ENCODE results near the gene SCNN1G. TPM values are rescaled to one million over a fixed set of nuclear protein-coding genes. Genes with fewer than 3 reads are reported as not detected.

Gene SCNN1G
- polyA plus RNA-seq, 4 donors = 0.37 TPM; not detected in 3

DNA sequence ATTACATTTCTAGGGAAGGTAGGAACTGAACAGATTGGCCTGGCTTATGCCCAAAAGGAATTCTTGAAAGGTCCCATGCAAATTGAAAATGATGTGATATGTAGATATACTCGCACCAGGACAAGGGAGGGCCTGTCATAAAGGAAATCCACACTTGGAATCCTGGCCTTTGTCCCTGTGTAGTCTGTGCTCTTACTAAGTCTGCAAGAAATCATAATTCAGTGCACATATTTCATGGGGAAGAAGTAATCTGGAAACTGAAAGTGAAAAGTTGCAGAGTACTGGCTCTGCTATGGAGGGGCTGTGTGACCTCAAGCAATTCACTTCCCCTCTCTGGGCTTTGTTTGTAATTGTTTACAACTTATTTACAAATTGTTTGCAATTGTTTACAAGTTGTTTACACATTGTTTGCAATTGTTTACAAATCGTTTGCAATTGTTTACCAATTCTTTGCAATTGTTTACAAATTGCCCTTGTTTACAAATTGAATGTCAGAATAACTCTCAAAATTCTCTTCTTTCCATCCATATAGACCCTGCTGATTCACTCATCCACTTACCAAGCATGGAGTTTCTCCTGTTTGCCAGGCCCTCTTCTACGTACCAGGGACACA, 12.9 kb downstream of the SCNN1G start:
- WGBS, 3 donors = 33 to 39% (median 36%) methylated on average over 3 of the region's 3 CpGs
- H3K4me1 ChIP-seq (ENCODE audit: control insufficient read depth in 3 of 3, insufficient read depth in 2 of 3, low read depth in 1 of 3, low read length in 2 of 3) = peaks cover 0 to 7% (median 0%) of the 10 kb centered on the region in 3 donors
- DNase-seq (peak; percentile 16 to 66), FAIRE-seq (no peak)
- H3K27ac ChIP-seq (ENCODE audit: low read depth in 1 of 3, low read length in 2 of 3) = peak overlapping the region in 1 of 3 donors; percentile 11
- no peak overlapping the region for H3K4me3 ChIP-seq (ENCODE audit: low read depth in 1 of 3, low read length in 3 of 3)
- peaks cover 0 to 3% (median 0%) of the 10 kb centered on the region in 3 donors for H3K27me3 ChIP-seq (ENCODE audit: control insufficient read depth in 3 of 3, insufficient read depth in 3 of 3, low read length in 3 of 3)
- no peaks in the 10 kb centered on the region for H3K36me3 ChIP-seq (ENCODE audit: control insufficient read depth in 3 of 3, insufficient read depth in 2 of 3, low read depth in 1 of 3, low read length in 3 of 3)
- H3K9me3 ChIP-seq (ENCODE audit: control insufficient read depth in 2 of 2, insufficient read depth in 1 of 2, low read depth in 1 of 2, low read length in 1 of 2) = no peaks in the 10 kb centered on the region

DNA sequence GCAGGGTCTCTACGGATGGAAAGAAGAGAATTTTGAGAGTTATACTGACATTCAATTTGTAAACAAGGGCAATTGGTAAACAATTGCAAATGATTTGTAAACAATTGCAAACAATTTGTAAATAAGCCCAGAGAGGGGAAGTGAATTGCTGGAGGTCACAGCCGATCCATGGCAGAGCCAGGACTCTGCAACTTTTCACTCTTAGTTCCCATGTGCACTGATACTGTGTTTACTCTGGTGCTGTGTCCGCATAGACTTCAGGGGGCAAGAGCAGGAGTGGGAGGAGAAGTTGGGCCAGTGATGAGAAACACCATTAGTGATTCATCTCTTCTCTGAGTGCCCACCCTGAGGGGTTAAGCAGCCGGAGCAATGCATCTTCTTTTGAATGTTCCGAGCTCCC, 14.0 kb downstream of the SCNN1G start:
- H3K27ac ChIP-seq (ENCODE audit: low read depth in 1 of 3, low read length in 2 of 3) = no peak overlapping the region
- FAIRE-seq = no peak
- DNase-seq = no peak

DNA sequence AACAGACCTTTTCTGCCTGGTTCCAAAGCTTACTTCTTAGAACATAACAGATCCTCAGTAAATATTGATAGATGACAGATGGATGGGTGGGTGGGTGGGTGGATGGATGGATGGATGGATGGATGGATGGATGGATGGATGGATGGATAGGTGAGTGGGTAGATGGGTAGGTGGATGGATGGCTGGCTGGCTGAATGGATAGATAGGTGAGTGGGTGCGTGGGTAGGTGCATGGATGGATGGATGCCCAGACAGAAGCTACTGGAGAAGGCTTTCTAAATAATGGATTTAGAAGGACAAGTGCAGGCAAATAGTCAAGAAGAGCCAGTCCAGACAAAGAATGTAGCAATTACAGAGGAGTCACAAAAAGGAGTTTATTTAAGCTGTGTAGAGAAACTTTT, 19.6 kb downstream of the SCNN1G start:
- DNase-seq (no peak), FAIRE-seq (no peak)
- 86 to 93% (median 88%) methylated on average over 1 of the region's 1 CpG for WGBS, 3 donors

More for the DNA sequence above, 14.0 kb downstream of the SCNN1G start:
- Histone ChIP-seq H3K27me3 (ENCODE audit: control insufficient read depth in 3 of 3, insufficient read depth in 3 of 3, low read length in 3 of 3) (peaks cover 0 to 3% (median 0%) of the 10 kb centered on the region in 3 donors), H3K9me3 (ENCODE audit: control insufficient read depth in 2 of 2, insufficient read depth in 1 of 2, low read depth in 1 of 2, low read length in 1 of 2) (no peaks in the 10 kb centered on the region), H3K4me3 (ENCODE audit: low read depth in 1 of 3, low read length in 3 of 3) (no peak overlapping the region), H3K4me1 (ENCODE audit: control insufficient read depth in 3 of 3, insufficient read depth in 2 of 3, low read depth in 1 of 3, low read length in 2 of 3) (peaks cover 0 to 7% (median 0%) of the 10 kb centered on the region in 3 donors), H3K36me3 (ENCODE audit: control insufficient read depth in 3 of 3, insufficient read depth in 2 of 3, low read depth in 1 of 3, low read length in 3 of 3) (no peaks in the 10 kb centered on the region)
- WGBS, 3 donors = 45 to 71% (median 68%) methylated on average over 5 of the region's 5 CpGs

DNA sequence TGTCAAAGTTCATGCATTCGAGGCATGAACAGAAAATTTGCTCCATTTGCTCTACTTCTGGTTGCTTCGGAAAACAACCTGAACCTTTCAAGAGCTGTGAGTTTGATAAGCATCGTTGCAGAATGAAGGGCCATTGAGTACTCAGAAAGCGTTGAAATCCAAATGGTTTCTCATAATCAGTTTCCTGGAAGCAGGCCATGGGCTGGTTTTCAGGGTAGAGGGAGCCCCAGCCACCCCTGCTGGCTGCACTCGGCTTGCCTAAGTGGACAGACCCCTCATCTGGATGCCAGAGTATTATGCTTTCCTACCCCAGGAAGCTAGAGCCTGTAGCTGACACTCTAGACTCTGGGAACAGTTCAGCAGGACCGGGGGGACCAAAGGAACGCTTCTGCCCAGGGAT, 24.4 kb downstream of the SCNN1G start:
- Histone ChIP-seq H3K4me1 (ENCODE audit: control insufficient read depth in 3 of 3, insufficient read depth in 2 of 3, low read depth in 1 of 3, low read length in 2 of 3) (no peaks in the 10 kb centered on the region), H3K9me3 (ENCODE audit: control insufficient read depth in 2 of 2, insufficient read depth in 1 of 2, low read depth in 1 of 2, low read length in 1 of 2) (no peaks in the 10 kb centered on the region), H3K36me3 (ENCODE audit: control insufficient read depth in 3 of 3, insufficient read depth in 2 of 3, low read depth in 1 of 3, low read length in 3 of 3) (no peaks in the 10 kb centered on the region), H3K27ac (ENCODE audit: low read depth in 1 of 3, low read length in 2 of 3) (no peak overlapping the region), H3K4me3 (ENCODE audit: low read depth in 1 of 3, low read length in 3 of 3) (no peak overlapping the region), H3K27me3 (ENCODE audit: control insufficient read depth in 3 of 3, insufficient read depth in 3 of 3, low read length in 3 of 3) (no peaks in the 10 kb centered on the region)
- no peak for FAIRE-seq
- WGBS, 3 donors = 56 to 69% (median 64%) methylated on average over 7 of the region's 7 CpGs
- no peak for DNase-seq

More for the DNA sequence above, 19.6 kb downstream of the SCNN1G start:
- H3K36me3 ChIP-seq (ENCODE audit: control insufficient read depth in 3 of 3, insufficient read depth in 2 of 3, low read depth in 1 of 3, low read length in 3 of 3) = no peaks in the 10 kb centered on the region
- H3K4me1 ChIP-seq (ENCODE audit: control insufficient read depth in 3 of 3, insufficient read depth in 2 of 3, low read depth in 1 of 3, low read length in 2 of 3) = no peaks in the 10 kb centered on the region
- H3K27ac ChIP-seq (ENCODE audit: low read depth in 1 of 3, low read length in 2 of 3) = no peak overlapping the region
- H3K4me3 ChIP-seq (ENCODE audit: low read depth in 1 of 3, low read length in 3 of 3) = no peak overlapping the region
- H3K27me3 ChIP-seq (ENCODE audit: control insufficient read depth in 3 of 3, insufficient read depth in 3 of 3, low read length in 3 of 3) = no peaks in the 10 kb centered on the region
- H3K9me3 ChIP-seq (ENCODE audit: control insufficient read depth in 2 of 2, insufficient read depth in 1 of 2, low read depth in 1 of 2, low read length in 1 of 2) = no peaks in the 10 kb centered on the region

DNA sequence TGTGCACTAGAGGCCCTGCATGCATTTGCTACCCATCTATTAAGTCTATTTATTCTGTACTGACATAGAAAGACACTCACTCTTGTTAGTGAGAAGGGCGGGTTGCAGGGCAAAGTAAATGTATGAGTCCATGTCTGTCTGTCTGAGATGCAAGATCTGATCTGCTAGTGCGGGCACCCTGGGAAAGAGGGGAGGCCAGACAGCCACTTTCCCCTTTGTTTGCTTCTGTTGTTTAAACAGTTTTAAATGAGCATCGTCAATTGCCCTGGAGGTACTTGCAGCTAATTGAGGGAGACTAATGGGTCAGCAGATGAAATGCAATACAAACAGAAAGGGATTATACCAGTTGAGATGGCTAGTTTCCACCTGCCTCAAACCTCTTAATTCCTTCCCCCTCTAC, 24.9 kb downstream of the SCNN1G start:
- Histone ChIP-seq H3K9me3 (ENCODE audit: control insufficient read depth in 2 of 2, insufficient read depth in 1 of 2, low read depth in 1 of 2, low read length in 1 of 2) (no peaks in the 10 kb centered on the region), H3K27ac (ENCODE audit: low read depth in 1 of 3, low read length in 2 of 3) (no peak overlapping the region), H3K36me3 (ENCODE audit: control insufficient read depth in 3 of 3, insufficient read depth in 2 of 3, low read depth in 1 of 3, low read length in 3 of 3) (no peaks in the 10 kb centered on the region), H3K4me3 (ENCODE audit: low read depth in 1 of 3, low read length in 3 of 3) (no peak overlapping the region), H3K4me1 (ENCODE audit: control insufficient read depth in 3 of 3, insufficient read depth in 2 of 3, low read depth in 1 of 3, low read length in 2 of 3) (no peaks in the 10 kb centered on the region), H3K27me3 (ENCODE audit: control insufficient read depth in 3 of 3, insufficient read depth in 3 of 3, low read length in 3 of 3) (no peaks in the 10 kb centered on the region)
- WGBS, 3 donors = 27 to 45% (median 29%) methylated on average over 3 of the region's 3 CpGs
- FAIRE-seq (no peak), DNase-seq (no peak)

DNA sequence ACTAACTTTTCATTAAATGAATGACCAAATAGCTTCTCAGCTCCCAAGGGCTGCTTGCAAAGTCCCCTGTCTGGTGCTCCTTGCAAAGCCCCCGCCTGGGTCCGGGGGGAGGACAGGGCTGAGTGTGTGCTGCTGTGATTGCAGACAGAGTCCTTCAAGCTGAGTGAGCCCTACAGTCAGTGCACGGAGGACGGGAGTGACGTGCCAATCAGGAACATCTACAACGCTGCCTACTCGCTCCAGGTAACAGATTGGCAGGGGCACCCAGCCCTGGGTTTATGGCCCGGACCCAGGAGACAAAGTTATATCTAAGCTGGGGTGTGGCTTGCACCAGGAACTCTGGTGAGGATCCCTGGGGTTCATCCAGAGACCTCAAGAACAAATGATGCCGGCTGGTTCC, 27.1 kb downstream of the SCNN1G start:
- Histone ChIP-seq H3K4me1 (ENCODE audit: control insufficient read depth in 3 of 3, insufficient read depth in 2 of 3, low read depth in 1 of 3, low read length in 2 of 3) (no peaks in the 10 kb centered on the region), H3K36me3 (ENCODE audit: control insufficient read depth in 3 of 3, insufficient read depth in 2 of 3, low read depth in 1 of 3, low read length in 3 of 3) (no peaks in the 10 kb centered on the region), H3K9me3 (ENCODE audit: control insufficient read depth in 2 of 2, insufficient read depth in 1 of 2, low read depth in 1 of 2, low read length in 1 of 2) (no peaks in the 10 kb centered on the region), H3K27me3 (ENCODE audit: control insufficient read depth in 3 of 3, insufficient read depth in 3 of 3, low read length in 3 of 3) (no peaks in the 10 kb centered on the region), H3K4me3 (ENCODE audit: low read depth in 1 of 3, low read length in 3 of 3) (no peak overlapping the region), H3K27ac (ENCODE audit: low read depth in 1 of 3, low read length in 2 of 3) (no peak overlapping the region)
- FAIRE-seq = no peak
- 61 to 75% (median 62%) methylated on average over 9 of the region's 9 CpGs for WGBS, 3 donors
- DNase-seq = no peak

DNA sequence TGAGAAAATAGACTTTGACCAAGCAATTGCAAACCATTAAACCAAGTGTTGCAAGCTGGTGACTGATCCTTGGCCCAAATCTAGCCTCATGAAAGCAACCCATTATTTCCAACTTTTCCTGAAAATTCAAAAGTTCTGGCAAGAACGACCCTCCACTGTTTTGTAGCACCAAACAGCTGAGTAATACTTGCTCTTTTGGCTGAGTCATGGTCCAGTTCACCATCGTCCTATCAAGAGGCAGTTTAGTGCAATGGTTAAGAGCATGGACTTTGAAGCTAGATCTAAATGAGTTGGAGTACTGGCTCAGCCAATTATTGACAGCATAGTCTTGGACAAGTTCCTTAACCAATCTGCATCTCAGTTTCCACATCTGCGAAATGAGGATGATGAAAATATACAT, 31.3 kb downstream of the SCNN1G start:
- Histone ChIP-seq H3K4me1 (ENCODE audit: control insufficient read depth in 3 of 3, insufficient read depth in 2 of 3, low read depth in 1 of 3, low read length in 2 of 3) (no peaks in the 10 kb centered on the region), H3K4me3 (ENCODE audit: low read depth in 1 of 3, low read length in 3 of 3) (no peak overlapping the region), H3K9me3 (ENCODE audit: control insufficient read depth in 2 of 2, insufficient read depth in 1 of 2, low read depth in 1 of 2, low read length in 1 of 2) (no peaks in the 10 kb centered on the region), H3K27ac (ENCODE audit: low read depth in 1 of 3, low read length in 2 of 3) (no peak overlapping the region), H3K36me3 (ENCODE audit: control insufficient read depth in 3 of 3, insufficient read depth in 2 of 3, low read depth in 1 of 3, low read length in 3 of 3) (no peaks in the 10 kb centered on the region), H3K27me3 (ENCODE audit: control insufficient read depth in 3 of 3, insufficient read depth in 3 of 3, low read length in 3 of 3) (no peaks in the 10 kb centered on the region)
- FAIRE-seq (no peak), DNase-seq (no peak)
- 45 to 66% (median 48%) methylated on average over 3 of the region's 3 CpGs for WGBS, 3 donors

DNA sequence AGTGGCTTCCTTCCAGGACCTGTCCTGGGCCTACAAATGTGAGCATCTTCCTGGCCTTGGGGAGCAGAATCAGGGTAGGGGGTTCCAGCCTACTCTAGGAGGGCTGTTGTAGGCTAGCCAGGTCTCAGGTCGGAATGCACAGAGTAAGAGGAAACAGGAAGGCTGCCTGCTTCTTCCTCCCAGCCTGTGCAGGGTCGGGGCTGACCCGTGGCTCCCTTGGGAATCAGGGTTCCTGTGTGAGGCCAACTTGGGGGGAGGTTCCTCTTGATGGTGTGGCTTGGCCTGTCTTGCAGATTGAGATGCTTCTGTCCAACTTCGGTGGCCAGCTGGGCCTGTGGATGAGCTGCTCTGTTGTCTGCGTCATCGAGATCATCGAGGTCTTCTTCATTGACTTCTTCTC, 32.3 kb downstream of the SCNN1G start:
- DNase-seq (no peak), FAIRE-seq (no peak)
- Histone ChIP-seq H3K27me3 (ENCODE audit: control insufficient read depth in 3 of 3, insufficient read depth in 3 of 3, low read length in 3 of 3) (no peaks in the 10 kb centered on the region), H3K4me1 (ENCODE audit: control insufficient read depth in 3 of 3, insufficient read depth in 2 of 3, low read depth in 1 of 3, low read length in 2 of 3) (no peaks in the 10 kb centered on the region), H3K4me3 (ENCODE audit: low read depth in 1 of 3, low read length in 3 of 3) (no peak overlapping the region), H3K36me3 (ENCODE audit: control insufficient read depth in 3 of 3, insufficient read depth in 2 of 3, low read depth in 1 of 3, low read length in 3 of 3) (no peaks in the 10 kb centered on the region), H3K9me3 (ENCODE audit: control insufficient read depth in 2 of 2, insufficient read depth in 1 of 2, low read depth in 1 of 2, low read length in 1 of 2) (no peaks in the 10 kb centered on the region), H3K27ac (ENCODE audit: low read depth in 1 of 3, low read length in 2 of 3) (no peak overlapping the region)
- 74 to 83% (median 77%) methylated on average over 7 of the region's 7 CpGs for WGBS, 3 donors

DNA sequence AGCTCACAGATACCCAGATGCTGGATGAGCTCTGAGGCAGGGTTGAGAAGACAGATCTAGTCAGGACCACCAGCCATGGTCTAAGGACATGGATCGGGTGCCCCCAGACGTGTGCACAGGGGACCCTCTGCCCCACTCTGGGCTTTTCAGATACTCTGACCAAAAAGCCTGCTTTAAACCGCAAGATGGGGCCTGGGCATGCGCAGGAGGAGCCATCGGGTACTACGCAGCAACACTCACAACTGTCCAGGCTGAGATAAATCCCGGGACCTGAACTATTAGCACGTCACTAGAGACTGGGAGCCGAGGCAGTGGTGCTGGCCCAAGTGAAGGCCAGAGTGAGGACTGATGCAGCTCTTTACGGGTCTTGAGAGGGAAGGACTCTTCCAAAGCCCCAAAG, 32.9 kb downstream of the SCNN1G start:
- FAIRE-seq = no peak
- WGBS, 3 donors = 90 to 91% (median 90%) methylated on average over 10 of the region's 10 CpGs

More for the DNA sequence above, 32.9 kb downstream of the SCNN1G start:
- no peak overlapping the region for H3K4me3 ChIP-seq (ENCODE audit: low read depth in 1 of 3, low read length in 3 of 3)
- no peaks in the 10 kb centered on the region for H3K9me3 ChIP-seq (ENCODE audit: control insufficient read depth in 2 of 2, insufficient read depth in 1 of 2, low read depth in 1 of 2, low read length in 1 of 2)
- H3K4me1 ChIP-seq (ENCODE audit: control insufficient read depth in 3 of 3, insufficient read depth in 2 of 3, low read depth in 1 of 3, low read length in 2 of 3) = no peaks in the 10 kb centered on the region
- H3K27me3 ChIP-seq (ENCODE audit: control insufficient read depth in 3 of 3, insufficient read depth in 3 of 3, low read length in 3 of 3) = no peaks in the 10 kb centered on the region
- no peak for DNase-seq
- no peaks in the 10 kb centered on the region for H3K36me3 ChIP-seq (ENCODE audit: control insufficient read depth in 3 of 3, insufficient read depth in 2 of 3, low read depth in 1 of 3, low read length in 3 of 3)
- H3K27ac ChIP-seq (ENCODE audit: low read depth in 1 of 3, low read length in 2 of 3) = no peak overlapping the region

All from small intestine (tissue), 7 donors.